ENCODE measurements around the gene FAM25A.
"Not testable (repeated sequence)": the region's sequence is repeated elsewhere in the genome, so short reads cannot be mapped to it uniquely, and the experiment has no call there.

Gene FAM25A

GRCh38 chr10:87020056-87020455, at the start of gene FAM25A:
Gene FAM25A, plus strand, starts transcription at chr10:87020294. Its CDS starts 31 bp downstream, at chr10:87020325.
- DNase-seq, result not testable (repeated sequence)

GRCh38 chr10:86970982-86971231, 49.2 kb upstream of the FAM25A start:
- no peak for DNase-seq

GRCh38 chr10:86971232-86971991, 48.7 kb upstream of the FAM25A start:
- no peak for DNase-seq

- no peak for DNase-seq
These were observed 47.3 kb upstream of the FAM25A start for GRCh38 chr10:86972613-86973380.

- DNase-seq, result no peak
These were observed 45.6 kb upstream of the FAM25A start for GRCh38 chr10:86974484-86974883.

- DNase-seq, result no peak
These were observed 43.6 kb upstream of the FAM25A start for GRCh38 chr10:86976362-86977056.

- DNase-seq, result not testable (repeated sequence)
These were observed 41.6 kb upstream of the FAM25A start for GRCh38 chr10:86978457-86978856.

- no peak for DNase-seq
These were observed 40.7 kb upstream of the FAM25A start for GRCh38 chr10:86979296-86979818.

- no peak for DNase-seq
These were observed 40.1 kb upstream of the FAM25A start for GRCh38 chr10:86979977-86980448.

GRCh38 chr10:86981020-86981419, 39.1 kb upstream of the FAM25A start:
- DNase-seq, result not testable (repeated sequence)

GRCh38 chr10:86981716-86982115, 38.4 kb upstream of the FAM25A start:
- no peak for DNase-seq

GRCh38 chr10:86984498-86984897, 35.6 kb upstream of the FAM25A start:
- not testable (repeated sequence) for DNase-seq

- no peak for DNase-seq
These were observed 31.6 kb upstream of the FAM25A start for GRCh38 chr10:86988520-86988919.

GRCh38 chr10:86991362-86991761, 28.7 kb upstream of the FAM25A start:
- DNase-seq, result not testable (repeated sequence)

- DNase-seq, result no peak
These were observed 27.6 kb upstream of the FAM25A start for GRCh38 chr10:86992456-86992855.

GRCh38 chr10:86992929-86993328, 27.2 kb upstream of the FAM25A start:
- DNase-seq, result no peak

- DNase-seq, result not testable (repeated sequence)
These were observed 20.2 kb upstream of the FAM25A start for GRCh38 chr10:86999802-87000403.

- no peak for DNase-seq
These were observed 19.6 kb upstream of the FAM25A start for GRCh38 chr10:87000491-87000890.

GRCh38 chr10:87007124-87007523, 13.0 kb upstream of the FAM25A start:
- DNase-seq, result not testable (repeated sequence)

- DNase-seq, result not testable (repeated sequence)
These were observed 12.4 kb upstream of the FAM25A start for GRCh38 chr10:87007674-87008073.

GRCh38 chr10:87008303-87008702, 11.8 kb upstream of the FAM25A start:
- not testable (repeated sequence) for DNase-seq

- DNase-seq, result not testable (repeated sequence)
These were observed 10.9 kb upstream of the FAM25A start for GRCh38 chr10:87009134-87009696.

GRCh38 chr10:87013528-87013927, 6.6 kb upstream of the FAM25A start:
- DNase-seq, result not testable (repeated sequence)

Measured in NCI-H1694 (cell line).